ENCODE data around the gene BICC1.
"Not testable (repeated sequence)": the region's sequence is repeated elsewhere in the genome, so short reads cannot be mapped to it uniquely, and the experiment has no call there.

BICC1 gene

DNA sequence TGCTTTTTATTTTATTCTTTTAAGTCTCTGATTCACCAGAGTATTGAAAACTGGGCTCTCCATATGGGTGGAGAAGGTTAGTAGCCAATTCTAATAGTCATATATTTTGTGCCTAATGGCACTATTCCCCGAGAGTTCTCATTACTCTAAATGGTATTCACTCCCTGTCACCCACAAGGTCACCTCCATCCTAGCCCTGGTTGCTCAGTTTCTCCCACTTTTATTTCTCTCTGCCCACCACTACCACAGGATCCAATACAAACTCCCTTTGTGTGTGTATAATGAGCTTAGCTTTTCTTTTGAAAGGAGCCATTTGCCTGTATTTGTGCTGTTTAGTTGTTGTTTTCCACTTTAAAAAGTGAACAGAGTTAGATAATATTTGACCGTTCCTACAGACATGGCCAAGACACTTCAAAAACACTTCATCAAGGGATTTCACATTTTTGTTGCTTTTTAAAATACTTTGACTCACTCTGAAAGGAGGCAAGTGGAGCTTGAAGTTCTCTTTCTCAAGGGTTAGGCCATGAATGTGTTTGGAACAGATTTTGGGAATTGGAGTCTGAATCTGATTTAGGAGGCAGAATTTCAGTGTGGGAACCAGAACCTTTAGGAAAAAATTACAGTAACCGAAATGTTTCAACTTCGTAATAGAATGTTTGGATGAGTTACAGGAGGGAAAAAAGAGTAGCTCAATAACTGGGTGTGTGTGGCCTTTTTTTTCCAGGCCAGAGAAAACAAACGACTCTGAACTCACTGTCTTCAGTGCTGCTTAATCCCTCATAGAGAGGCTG, 321.3 kb downstream of the BICC1 start:
- no peak for ATAC-seq

DNA sequence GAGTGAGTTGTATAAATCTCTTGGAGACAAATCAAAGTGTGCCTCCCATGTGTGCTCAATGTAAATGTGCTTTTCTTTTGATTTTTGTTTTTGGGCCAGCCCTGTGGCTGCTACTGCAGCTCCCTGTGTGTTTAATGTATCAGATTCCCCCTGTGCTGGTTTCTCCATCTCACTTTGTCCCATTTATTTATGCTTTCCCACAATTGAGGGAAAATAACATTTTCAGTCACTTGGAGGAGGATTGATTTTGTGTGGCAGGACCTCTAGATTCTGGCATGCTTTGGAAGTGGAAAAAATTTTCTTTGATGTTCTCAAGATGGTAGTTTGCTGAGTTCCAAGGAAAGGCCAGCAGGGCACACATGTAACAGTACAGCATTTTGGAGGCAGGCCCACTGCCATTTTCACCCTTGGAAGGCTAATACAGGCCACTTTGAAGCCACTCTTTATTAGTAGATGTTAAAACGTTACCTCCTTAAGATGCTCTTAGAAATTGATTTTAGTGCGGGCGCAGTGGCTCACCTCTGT, 323.6 kb downstream of the BICC1 start:
- no peak for ATAC-seq

DNA sequence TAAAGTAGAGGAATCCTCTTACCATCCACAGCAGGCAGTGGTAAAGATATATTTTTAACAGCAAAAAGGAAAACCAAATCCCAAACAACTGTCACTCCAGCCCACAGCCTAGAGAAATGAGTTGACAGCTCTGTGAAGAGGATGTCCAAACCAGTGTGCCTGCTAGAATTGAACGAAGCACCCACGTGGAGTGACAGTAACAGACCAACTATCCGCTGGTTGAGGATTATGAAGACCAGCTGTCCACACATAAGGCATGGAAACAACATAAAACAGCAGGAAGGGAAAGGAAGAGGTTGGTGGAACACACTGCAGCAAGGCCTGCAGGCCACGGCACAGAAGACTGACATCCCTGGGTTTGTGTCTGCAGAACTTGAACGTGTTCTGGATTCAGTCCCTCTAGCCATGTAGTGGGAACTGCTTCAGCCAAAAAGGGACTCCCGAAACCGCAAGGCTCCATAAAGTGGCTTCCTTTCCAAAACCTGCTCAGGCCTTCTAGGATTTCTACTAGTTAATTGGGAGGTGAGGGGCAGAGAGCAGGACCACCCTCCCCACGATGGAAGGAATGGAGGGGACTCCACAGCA, 324.4 kb downstream of the BICC1 start:
- no peak for ATAC-seq

DNA sequence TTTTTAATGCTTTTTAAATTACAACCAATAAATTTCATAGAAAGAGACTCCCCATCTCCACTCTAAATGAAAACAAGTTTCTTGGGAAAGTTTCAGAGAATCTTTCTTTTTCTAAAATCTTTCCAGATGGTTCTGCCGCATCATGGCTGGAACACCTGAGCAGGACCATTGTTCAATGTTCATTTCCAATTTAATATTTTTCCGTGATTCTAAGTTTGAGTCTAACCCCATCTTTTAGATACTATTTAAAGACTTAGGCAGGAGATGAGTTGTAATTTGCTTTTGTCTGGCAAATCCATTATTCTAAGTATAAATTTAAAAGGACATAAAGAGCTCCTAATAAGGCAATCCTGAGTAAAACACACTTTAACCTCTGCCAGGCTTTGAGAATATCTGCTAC, 325.2 kb downstream of the BICC1 start:
- ATAC-seq: no peak

DNA sequence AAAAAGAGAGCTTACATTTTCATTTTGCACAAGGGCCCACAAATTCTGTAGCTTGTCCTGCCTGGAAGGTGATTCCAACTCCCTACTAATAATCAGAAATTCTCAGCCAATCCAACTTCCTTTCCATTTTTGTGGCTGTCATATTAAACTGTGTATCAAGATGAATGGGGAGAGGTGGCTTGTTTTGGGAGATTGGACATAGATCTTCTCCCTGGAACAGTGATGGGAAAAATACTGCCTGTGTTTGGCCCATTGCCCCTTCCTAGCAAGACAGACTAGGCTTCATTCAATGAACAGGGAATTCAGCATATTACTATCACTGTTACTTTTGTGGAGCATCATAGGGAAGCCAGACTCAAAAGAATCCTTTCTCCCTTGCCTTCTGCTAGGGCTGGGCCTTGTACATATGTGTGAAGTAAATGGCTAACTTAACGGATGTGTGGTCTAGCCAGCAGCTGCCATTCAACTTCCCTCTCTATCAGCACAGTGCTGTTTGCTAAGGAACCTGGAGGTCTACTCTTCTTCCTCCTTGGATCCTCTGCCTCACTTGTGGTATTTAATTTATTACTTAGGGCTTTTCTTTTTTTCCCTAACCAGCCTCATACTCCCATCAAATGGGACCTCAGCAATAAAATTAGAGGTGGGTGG, 326.0 kb downstream of the BICC1 start:
- ATAC-seq: no peak

DNA sequence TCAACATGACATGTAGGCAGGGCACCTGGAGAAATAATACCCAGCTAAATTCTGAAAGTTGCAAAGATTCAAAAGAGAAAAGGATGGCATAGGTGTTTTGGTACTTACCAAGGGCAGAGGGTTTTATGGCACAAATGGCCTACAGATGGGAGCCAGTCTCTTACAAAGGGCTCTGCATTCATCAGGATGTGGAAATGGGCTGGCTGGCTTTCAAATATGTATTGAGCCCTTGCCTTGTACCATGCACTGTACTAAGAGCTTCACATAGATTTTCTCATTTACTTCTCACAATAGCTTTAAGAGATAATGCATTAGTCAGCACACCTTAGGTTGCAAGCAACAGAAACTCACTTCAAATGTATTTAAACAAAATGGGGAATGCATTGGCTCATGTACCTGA, 327.1 kb downstream of the BICC1 start:
- ATAC-seq: no peak

DNA sequence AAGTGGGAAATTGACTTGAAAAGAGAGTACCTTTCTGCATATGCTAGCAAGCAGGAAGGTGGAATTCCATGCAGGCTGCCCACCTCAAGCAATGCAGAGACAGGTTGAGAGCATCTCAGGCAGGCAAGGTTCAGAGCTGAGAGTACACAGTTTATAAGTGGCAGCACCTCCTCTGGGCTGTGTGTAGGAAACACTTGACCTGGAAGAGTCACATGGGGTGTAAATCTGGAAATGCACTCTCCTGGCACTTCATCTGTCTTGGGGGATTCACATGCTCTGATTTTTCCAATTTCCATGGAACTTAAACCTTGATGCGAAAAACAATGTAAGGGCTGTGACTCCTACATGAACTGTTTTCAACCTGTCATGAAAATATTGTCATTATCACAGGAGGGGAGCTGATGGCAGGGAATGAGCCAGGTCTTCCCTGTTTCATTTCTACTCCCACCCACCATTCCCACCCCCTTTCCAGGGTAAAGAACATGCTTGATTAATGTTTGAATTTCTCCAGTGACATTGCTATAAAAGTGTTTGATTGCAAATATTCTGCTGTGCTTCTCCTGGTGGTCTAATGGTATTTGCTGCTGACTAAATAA, 328.3 kb downstream of the BICC1 start:
- ATAC-seq: no peak

DNA sequence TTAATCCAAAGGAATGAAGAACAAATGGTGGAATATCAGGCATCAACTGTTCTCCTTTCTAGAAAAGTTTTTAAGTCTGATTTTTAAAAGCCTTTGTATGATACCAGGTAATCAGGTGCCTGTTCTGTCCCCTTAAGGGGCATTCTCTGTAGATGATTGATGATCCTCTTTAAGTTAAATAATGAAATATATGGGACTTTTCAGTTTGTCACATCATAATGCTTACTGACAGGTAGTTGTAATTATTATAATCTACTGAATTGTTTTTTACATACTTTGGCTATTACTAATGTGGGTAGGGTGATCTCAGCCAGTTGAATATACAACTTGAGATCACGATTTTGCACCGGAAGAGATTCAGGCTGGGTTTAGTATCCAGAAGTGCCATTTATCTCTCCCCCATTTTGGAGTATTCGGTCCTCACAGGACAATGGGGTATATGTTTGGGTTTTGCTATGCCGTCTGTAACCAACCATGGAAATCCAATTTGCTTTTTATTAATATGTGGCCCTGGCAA, 330.2 kb downstream of the BICC1 start:
- no peak for ATAC-seq

DNA sequence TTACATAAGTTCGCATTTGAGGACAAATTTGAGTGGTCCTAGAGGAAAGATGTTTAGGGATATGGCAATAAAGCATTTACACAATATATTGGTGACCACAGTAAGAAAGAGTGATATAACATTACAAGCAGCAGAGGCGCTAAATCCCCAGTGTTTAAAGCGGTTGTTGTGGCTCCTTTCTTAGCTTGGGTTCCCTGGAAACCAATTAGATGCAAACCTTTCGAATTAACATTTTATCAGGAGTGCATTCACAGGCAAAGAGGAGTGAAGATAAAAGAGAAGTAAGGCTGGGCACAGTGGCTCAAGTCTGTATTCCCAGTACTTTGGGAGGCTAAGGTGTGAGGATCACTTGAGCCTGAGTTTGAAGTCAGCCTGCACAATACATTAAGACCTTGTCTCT, 331.1 kb downstream of the BICC1 start:
- ATAC-seq: no peak

DNA sequence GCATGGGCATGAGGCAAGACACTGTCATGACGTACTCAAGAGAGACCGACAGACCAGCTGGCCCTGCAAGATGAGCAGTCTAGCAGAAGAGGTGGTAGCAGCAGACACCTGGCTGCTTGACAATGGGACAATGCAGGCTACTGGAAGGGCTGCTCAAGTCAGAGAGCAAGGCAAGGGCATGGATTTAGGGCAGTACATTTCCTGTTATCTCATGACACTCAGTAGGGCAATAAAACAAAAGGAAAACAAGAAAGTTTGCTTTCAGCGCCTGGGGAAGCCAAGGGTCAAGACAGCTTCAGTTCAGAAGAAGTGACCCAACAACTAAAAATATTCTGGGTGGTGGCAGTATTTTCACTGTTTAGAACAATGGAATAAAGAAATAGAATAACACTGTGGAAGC, 332.0 kb downstream of the BICC1 start:
- no peak for ATAC-seq

DNA sequence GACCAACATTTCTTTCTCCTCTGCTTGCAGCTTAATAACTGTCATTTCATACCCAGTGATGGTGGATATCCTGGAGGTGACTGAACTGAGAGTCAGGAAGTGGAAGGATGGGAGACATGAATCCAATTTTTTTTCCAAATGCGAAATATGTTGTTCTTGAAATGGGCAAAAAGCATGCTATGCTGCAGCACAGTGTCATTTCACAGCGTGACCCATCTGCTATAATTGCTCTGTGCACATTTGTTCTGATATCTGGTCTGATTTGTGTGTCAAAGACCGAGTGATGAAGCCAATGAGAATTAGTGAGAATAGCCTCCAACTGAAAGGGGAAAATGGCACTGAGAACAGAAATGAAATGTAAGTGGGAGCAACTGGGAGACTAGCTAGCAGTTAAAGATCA, 334.2 kb downstream of the BICC1 start:
- no peak for ATAC-seq

DNA sequence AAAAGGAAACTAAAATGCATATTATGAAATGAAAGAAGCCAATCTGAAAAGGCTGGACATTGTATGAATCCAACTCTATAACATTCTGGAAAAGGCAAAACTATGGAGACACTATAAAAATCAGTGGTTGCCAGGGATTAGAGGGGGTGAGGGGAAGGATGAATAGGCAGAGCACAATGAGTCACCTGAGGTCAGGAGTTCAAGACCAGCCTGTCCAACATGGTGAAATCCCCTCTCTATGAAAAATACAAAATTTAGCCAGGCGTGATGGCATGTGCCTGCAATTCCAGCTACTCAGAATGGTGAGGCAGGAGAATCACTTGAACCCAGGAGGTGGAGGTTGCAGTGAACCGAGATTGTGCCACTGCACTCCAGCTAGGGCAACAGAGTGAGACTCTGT, 338.9 kb downstream of the BICC1 start:
- no peak for ATAC-seq

DNA sequence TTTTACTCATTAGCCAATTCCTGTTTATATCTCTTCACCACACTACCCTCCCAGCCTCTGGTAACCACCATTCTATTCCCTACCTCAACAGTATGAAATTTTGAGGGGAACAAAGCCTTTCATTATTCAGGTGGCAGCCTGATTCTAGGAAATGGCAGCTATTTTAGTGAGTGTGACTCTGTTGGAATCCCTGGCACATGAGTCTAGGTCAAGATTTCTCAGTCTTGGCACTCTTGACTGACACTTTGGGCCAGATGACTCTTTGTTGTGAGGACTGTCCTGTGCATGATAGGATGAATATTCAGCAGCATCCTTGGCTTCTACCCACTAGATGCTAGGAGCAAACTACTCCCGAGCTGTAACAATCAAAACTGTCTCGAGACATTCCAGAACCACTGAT, 341.0 kb downstream of the BICC1 start:
- no peak for ATAC-seq

DNA sequence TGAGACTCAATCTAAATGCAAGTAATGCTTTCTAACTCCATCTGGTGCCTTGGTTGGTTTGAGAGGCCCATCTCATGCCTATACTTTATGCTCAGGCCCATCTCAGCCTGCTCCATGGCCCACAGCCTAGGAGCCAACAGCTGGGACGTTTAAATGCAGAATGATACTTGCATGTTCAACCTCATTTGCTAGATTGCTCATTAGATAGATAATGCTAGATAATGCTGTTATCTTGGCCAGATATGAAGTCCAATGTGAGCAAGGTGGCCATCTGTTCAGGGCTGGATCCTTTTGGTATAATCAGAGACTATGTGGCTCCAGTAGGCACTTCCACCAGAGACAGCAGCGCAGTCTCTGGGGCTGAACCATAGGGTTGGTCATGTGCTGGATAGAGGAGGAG, 342.1 kb downstream of the BICC1 start:
- ATAC-seq: no peak

DNA sequence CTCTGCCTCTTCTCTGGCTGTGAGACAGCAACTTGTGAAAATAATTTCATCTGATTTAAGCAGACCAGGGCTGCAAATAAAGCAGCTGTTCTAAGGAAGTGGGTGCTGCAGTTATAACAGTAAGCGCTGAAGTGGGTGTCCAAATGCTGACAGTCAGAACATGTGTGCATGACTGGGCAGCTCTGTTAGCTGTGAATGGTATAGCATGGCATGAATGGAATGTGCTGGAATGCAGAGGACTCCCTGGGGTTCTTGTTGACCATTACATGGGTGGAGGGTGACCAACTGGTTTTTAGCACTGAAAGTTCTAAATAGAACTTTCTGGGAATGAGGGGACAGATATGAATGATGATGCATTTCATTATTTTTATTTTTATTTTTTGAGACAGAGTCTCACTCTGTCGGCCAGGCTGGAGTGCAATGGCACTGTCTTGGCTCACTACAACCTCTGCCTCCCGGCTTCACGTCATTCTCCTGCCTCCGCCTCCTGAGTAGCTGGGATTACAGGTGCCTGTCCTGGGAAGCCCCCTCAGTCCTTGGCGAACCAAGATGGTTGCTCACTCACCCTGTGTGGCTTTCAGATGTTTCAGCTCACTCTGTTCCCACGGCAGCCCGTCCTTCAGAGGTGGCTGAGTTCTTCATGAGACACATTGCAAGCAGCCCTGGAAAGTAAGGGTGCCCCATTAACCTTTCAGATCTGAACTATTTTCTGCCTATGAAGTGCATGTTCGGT, 344.0 kb downstream of the BICC1 start:
- no peak for ATAC-seq

DNA sequence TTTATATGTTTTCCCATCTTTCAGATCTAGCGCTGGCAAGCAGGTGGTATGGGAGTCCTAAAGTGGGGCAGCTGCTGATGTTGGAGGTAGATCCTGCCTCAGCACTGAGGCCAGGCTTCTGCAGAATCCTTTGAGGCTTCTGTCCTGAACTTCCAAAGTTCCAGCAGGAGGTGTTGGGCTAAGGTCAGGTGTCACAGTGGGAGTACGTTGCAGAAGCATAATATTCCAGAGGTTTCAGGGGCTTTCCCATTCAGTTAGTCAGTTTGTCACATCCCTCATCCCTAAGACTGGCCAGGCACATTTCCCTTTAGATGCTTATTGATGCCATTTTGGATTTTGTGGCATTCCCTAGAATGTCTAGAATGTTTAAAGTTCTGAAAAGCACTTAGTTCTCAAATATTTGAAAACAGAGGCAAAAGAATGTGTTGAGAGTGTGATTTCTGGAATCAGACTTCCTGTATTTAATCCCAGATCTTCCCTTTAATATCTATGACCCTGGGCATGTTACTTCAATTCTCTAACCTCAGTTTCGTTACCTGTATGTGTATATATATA, 344.7 kb downstream of the BICC1 start:
- no peak for ATAC-seq

DNA sequence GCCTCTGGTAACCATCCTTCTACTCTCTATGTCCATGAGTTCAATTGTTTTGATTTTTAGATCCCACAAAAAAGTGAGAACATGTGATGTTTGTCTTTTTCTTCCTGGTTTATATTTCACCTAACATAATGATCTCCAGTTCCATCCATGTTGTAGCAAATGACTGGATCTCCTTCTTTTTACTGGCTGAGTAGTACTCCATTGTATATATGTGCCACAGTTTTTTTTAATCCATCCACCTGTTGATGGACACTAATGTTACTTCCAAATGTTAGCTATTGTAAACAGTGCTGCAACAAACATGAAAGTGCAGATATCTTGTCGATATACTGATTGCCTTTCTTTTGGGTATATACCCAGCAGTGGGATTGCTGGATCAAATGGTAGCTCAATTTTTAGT, 345.5 kb downstream of the BICC1 start:
- ATAC-seq: not testable (repeated sequence)

DNA sequence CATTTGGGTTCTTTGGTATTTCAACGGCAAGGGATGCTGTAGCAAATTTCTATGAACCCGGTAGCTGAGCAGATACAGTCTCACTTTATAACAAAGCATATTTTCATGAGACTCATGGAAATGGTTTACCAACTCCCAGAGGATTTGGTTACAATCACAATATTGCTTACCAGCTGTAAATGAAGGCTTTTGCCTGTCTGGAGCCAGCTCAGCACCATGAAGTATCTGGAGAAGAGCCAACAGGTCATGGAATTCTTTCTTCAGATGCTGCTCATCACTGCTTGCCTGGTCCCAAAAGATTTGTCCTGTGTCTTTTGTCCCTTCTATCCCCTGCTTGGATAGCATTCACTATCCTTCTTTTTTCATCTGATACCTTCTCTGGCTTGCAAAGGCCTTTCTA, 346.9 kb downstream of the BICC1 start:
- ATAC-seq: no peak

DNA sequence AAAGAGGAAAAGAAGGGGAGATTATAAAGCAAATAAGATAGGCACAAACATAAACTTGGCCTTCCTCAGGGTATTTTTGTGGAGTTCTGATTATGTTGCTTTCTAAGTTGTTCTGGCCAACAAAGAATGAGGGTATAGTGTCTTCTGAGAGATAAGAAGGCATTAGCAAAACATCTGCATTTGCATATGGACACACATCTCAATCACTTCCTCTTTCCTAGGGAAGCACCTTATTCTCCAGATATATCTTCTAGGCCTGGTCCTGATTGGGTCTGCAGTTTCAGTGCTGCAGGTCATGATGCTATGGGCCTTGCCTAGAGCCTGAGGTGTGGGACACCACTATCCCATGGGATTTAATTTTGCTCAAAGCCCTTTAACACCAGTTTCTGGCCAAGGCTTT, 355.0 kb downstream of the BICC1 start:
- ATAC-seq: no peak

DNA sequence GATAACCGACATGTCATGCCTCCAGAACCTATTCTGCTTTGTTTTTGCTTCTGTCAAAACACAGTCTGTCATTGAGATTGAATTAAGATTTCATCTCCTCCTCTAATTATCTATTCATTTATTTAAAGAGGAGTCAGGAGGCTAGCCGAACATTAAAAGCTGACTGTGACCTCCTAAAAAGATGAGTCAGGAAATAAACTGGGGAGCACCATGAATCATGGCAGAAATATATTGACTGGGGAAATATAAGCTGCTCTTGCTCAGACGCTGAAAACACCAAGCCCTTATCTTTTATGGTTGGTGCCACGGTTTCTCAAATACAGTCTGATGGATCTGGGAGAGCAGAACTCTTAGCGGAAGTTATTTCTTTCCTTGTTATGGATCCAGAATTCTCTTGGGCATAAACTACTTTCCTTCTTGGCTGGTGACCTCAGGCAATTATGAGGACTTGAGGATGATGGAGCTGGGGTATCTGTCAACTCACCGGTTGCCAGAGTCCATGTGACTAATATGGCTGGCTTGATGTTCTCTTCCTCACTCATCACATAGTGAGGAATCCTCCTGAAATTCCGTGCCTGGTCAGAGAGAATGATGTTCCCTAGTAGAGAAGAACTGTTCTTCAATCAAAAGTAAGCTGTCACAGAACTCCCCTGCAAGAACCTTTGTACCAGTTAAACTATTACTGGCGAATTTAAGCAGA, 356.2 kb downstream of the BICC1 start:
- ATAC-seq: no peak

DNA sequence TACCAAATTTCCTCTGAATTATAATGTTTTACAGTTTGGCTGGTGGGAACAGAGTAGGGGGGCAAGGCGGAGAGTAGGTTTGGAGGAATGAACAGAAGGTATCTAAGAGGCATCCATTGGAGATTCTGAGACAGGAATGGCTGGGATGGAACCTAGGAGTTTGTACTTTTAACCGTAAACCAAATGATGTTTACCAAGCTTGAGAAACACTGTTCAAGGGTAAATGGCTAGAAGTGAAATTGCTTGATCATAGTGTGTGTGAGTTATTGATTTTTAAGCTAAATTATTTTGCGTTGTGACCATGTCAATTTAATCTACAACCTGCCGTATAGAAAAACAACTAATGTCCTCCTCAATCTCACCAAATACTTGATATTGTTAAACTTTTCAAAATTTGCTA, 357.4 kb downstream of the BICC1 start:
- no peak for ATAC-seq

DNA sequence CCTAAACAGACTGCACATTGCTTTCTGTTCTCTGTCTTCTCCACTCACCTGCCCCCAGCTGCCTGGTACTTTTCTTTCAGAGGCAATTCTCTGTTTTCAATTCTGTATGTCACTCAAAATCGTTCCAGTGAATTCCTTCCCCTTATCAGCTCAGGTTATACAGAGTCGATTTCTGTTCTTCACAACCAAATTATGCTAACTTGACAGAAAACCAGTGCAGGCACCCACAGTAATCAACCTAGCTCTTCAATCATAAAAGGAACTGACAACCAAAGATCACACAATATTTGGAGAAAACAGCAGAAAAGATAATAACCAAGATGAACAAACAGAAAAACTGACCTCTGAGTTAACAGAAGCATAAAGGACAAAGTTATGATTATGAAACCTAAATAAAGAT, 360.5 kb downstream of the BICC1 start:
- ATAC-seq: no peak
